Neural cell (in vitro differentiated cells): Measurements from ENCODE around the gene KBTBD7.

ENCODE experiments used
- CTCF ChIP-seq: fragments of 450-650 bp; IDR thresholded peaks from 2 replicates; pipeline ENCODE4 v1.5.1; 2014; ENCODE audit warnings: antibody characterized with exemption, mild to moderate bottlenecking, moderate library complexity; ENCODE audit not compliant: poor library complexity, severe bottlenecking
- EP300 ChIP-seq: fragments of 450-650 bp; conservative IDR thresholded peaks from 2 replicates; pipeline ENCODE4 v1.6.1; 2014; ENCODE audit warnings: antibody characterized with exemption, mild to moderate bottlenecking, moderate library complexity; ENCODE audit not compliant: poor library complexity, severe bottlenecking
- EZH2 ChIP-seq: fragments of 200-600, 300-800 bp; shearing (Covaris generic), sonication (generic); IDR thresholded peaks from 2 replicates; pipeline ENCODE4 v1.6.1; 2014; ENCODE audit warnings: antibody characterized with exemption, low read length, borderline replicate concordance, mild to moderate bottlenecking; ENCODE audit not compliant: insufficient read depth, poor library complexity, severe bottlenecking
- POLR2AphosphoS5 ChIP-seq: IDR thresholded peaks from 2 replicates; pipeline ENCODE4 v1.6.1; 2012
- SMC3 ChIP-seq: fragments of 450-650 bp; conservative IDR thresholded peaks from 2 replicates; pipeline ENCODE4 v1.6.1; 2014; ENCODE audit warnings: antibody characterized with exemption, mild to moderate bottlenecking, moderate library complexity; ENCODE audit not compliant: poor library complexity

GRCh38 chr13:41203810-41204209 lies 9.4 kb upstream of the KBTBD7 start:
- TF ChIP-seq CTCF (no peak), POLR2AphosphoS5 (no peak), SMC3 (no peak), EZH2 (no peak), EP300 (no peak)
